GM12801 (cell line): ENCODE measurements around the gene NPIPB2.

Experiments used
- CTCF ChIP-seq: IDR thresholded peaks from one replicate; pipeline ENCODE4 v1.5.1; 2011; ENCODE audit warnings: control low read depth; ENCODE audit not compliant: insufficient read length; ENCODE audit errors: extremely low read depth

The NPIPB2 gene

GRCh38 chr16:11896486-11897176 lies 45.2 kb downstream of the NPIPB2 start:
- no peak for TF ChIP-seq CTCF

DNA sequence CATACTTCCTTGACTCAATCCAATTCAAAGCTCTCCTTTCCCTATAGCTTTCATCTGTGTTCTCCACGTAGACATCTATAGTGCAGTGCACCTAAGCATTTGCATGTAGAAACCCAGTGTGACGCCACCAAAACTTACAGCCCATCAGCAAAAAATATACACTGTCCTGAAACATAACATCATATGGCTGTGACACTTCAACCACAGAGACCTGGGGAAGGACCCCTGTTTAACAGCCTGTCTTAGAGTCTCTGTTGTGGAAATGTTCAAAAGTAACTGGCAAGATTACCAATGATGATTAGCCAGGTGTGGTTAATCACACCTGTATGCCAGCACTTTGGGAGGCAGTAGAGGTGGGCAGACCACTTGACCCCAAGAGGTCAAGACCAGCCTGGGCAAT lies 48.3 kb downstream of the NPIPB2 start:
- no peak for TF ChIP-seq CTCF

- TF ChIP-seq CTCF, result no peak
Observed at GRCh38 chr16:11892761-11893160, 49.1 kb downstream of the NPIPB2 start.

DNA sequence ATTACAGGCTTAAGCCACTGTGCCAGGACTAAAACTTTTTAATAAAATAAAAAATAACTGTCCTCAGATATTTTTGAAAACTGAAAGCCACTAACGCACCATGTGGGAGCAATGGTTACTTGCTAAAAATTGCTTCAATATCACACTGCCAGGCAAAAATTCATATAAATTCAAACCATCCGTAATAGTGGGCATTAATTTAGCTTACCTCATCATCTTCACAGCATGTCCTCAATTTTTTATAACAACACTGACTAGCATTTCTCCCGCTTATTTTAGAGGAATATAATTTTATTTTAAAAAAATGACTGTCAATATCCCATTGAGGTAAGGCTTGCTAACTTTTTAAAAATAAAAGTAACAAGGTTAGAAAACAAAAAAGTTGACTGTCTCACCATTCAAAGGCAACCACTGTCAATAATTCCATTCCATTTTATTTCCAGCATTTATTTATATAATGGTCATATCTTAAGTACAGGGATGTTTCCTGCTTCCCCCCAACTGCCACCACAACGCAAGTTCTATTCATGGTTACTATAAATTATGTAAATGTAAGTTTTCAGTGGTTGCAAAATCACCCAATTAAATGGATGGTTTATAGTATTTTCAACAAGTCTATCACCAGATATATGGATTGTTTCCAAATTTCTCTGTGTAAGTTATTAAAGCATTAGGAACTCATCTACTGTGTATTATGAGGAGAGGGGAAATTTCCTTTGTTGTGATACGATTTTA lies 51.4 kb downstream of the NPIPB2 start:
- TF ChIP-seq CTCF, result no peak

- no peak for TF ChIP-seq CTCF
Observed at GRCh38 chr16:11886881-11887280, 55.0 kb downstream of the NPIPB2 start.

DNA sequence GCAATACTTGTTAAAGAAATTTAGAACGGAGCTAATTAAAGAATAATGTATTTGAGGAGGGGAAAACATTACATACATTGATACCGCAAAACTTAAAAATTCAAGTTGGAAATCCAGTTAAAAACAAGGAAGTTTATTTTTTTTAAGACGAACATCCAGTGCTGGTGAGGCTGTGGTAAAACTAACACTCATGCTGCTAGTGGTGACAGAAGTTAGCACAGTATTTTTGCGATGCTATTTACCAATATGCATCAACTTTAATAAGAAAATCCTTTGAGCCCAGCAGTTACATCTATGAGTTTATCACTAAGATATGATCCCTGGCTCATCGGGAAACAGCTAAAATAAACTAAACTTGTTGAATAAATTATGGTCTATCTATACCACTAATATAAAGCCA lies 57.8 kb downstream of the NPIPB2 start:
- TF ChIP-seq CTCF, result no peak

DNA sequence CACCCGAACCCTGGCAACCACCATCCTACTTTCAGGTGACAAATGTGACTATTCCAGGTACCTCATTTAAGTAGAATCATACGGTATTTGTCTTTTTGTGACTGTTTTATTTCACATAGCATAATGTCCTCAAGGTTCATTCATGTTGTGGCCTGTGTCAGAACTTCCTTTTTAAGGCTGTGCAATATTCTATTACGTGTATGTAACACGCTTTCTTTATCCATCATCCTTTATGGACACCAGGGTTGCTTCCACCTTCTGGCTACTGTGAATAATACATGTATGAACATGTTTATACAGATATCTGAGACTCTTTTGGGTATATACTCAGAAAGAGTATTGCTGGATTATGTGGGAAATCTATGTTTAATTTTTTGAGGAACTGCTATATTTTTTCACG lies 61.8 kb downstream of the NPIPB2 start:
- TF ChIP-seq CTCF, result no peak
